HEK293 (cell line): Measurements from ENCODE around the gene DUS3L.

ENCODE experiments used
- CTCF ChIA-PET: fragments of 350-600 bp; formaldehyde crosslinking; extraction: SDS; loops from one replicate; lab custom pipeline; 2021; ENCODE audit warnings: antibody characterized with exemption; lab: Yijun Ruan, JAX
- POLR2A ChIA-PET: fragments of 300-600 bp; formaldehyde crosslinking; extraction: SDS; loops from one replicate; lab custom pipeline; 2020; ENCODE audit warnings: antibody characterized with exemption, inconsistent platforms; lab: Yijun Ruan, JAX
- H3K27ac ChIP-seq: fragments of 200-500 bp; sonication (Bioruptor generic); 2 replicates; pipeline ENCODE4 v1.5.1; 2014; ENCODE audit warnings: low read depth, low read length, control low read depth, inconsistent platforms; ENCODE audit errors: extremely low read depth
- H3K36me3 ChIP-seq, 2 experiments: fragments of 200-500 bp in 1 of 2; sonication (Bioruptor generic) in 1 of 2; 1 replicate in 1 of 2; 2 replicates in 1 of 2; pipeline ENCODE4 v1.5.1; 2014 to 2017; ENCODE audit warnings: inconsistent platforms in 2 of 2, low read length in 2 of 2; ENCODE audit not compliant: control insufficient read depth in 2 of 2, insufficient read depth in 1 of 2
- H3K4me1 ChIP-seq: fragments of 200-500 bp; sonication (Bioruptor generic); 2 replicates; pipeline ENCODE4 v1.5.1; 2014; ENCODE audit warnings: mild to moderate bottlenecking, low read length, inconsistent platforms; ENCODE audit not compliant: control insufficient read depth, insufficient read depth
- H3K4me3 ChIP-seq: 2 replicates; pipeline ENCODE4 v1.5.1; 2011; ENCODE audit warnings: low read depth, mild to moderate bottlenecking, control low read depth, low read length, moderate library complexity
- H3K9me3 ChIP-seq: fragments of 200-500 bp; sonication (Bioruptor generic); 2 replicates; pipeline ENCODE4 v1.5.1; 2014; ENCODE audit warnings: low read depth, low read length, inconsistent platforms; ENCODE audit not compliant: control insufficient read depth, insufficient read depth
- BCL11B ChIP-seq: fragments of 450-650 bp; formaldehyde crosslinking; IDR thresholded peaks from 2 replicates; pipeline ENCODE4 v1.5.1; 2016; ENCODE audit warnings: low read depth, missing biosample characterization, missing genetic modification characterization
- GLIS1 ChIP-seq: fragments of 450-650 bp; formaldehyde crosslinking; IDR thresholded peaks from 2 replicates; pipeline ENCODE4 v1.5.1; 2016; ENCODE audit warnings: missing biosample characterization, missing genetic modification characterization
- HOXA7 ChIP-seq: sonication (generic); formaldehyde crosslinking; IDR thresholded peaks from 2 replicates; pipeline ENCODE4 v1.8.1; 2022; ENCODE audit warnings: missing genetic modification reagents, borderline replicate concordance
- OVOL3 ChIP-seq: fragments of 450-650 bp; formaldehyde crosslinking; IDR thresholded peaks from 2 replicates; pipeline ENCODE4 v1.5.1; 2016; ENCODE audit warnings: missing biosample characterization, missing genetic modification characterization
- SALL2 ChIP-seq: fragments of 450-650 bp; formaldehyde crosslinking; IDR thresholded peaks from 2 replicates; pipeline ENCODE4 v1.5.0; 2017; ENCODE audit warnings: missing biosample characterization, mild to moderate bottlenecking, missing genetic modification characterization, borderline replicate concordance
- SCRT2 ChIP-seq: fragments of 450-650 bp; formaldehyde crosslinking; IDR thresholded peaks from 2 replicates; pipeline ENCODE4 v1.5.1; 2016; ENCODE audit warnings: missing biosample characterization, missing genetic modification characterization
- SP7 ChIP-seq: fragments of 450-650 bp; formaldehyde crosslinking; IDR thresholded peaks from 2 replicates; pipeline ENCODE4 v1.5.1; 2016; ENCODE audit warnings: missing biosample characterization, missing genetic modification characterization
- ZEB2 ChIP-seq: fragments of 450-650 bp; formaldehyde crosslinking; IDR thresholded peaks from 2 replicates; pipeline ENCODE4 v1.5.1; 2016; ENCODE audit warnings: missing biosample characterization, missing genetic modification characterization
- ZFP3 ChIP-seq: fragments of 450-650 bp; formaldehyde crosslinking; IDR thresholded peaks from 2 replicates; pipeline ENCODE4 v1.5.1; 2016; ENCODE audit warnings: low read depth, missing biosample characterization, missing genetic modification characterization
- ZNF19 ChIP-seq: fragments of 450-650 bp; formaldehyde crosslinking; IDR thresholded peaks from 2 replicates; pipeline ENCODE4; 2016; ENCODE audit warnings: missing biosample characterization, missing genetic modification characterization, low read depth
- ZNF214 ChIP-seq: fragments of 450-650 bp; formaldehyde crosslinking; IDR thresholded peaks from 2 replicates; pipeline ENCODE4 v1.5.1; 2017; ENCODE audit warnings: missing biosample characterization, mild to moderate bottlenecking, missing genetic modification characterization, borderline replicate concordance
- ZNF280D ChIP-seq: fragments of 450-650 bp; formaldehyde crosslinking; IDR thresholded peaks from 2 replicates; pipeline ENCODE4 v1.5.1; 2016; ENCODE audit warnings: missing biosample characterization, missing genetic modification characterization
- ZNF433 ChIP-seq: fragments of 450-650 bp; formaldehyde crosslinking; IDR thresholded peaks from 2 replicates; pipeline ENCODE4 v1.5.1; 2016; ENCODE audit warnings: missing biosample characterization, missing genetic modification characterization, low read depth
- ZNF514 ChIP-seq: fragments of 450-650 bp; formaldehyde crosslinking; IDR thresholded peaks from 2 replicates; pipeline ENCODE4 v1.5.1; 2016; ENCODE audit warnings: missing biosample characterization, missing genetic modification characterization
- ZNF544 ChIP-seq: fragments of 450-650 bp; formaldehyde crosslinking; IDR thresholded peaks from 2 replicates; pipeline ENCODE4 v1.5.0; 2017; ENCODE audit warnings: missing biosample characterization, missing genetic modification characterization
- ZNF596 ChIP-seq: fragments of 450-650 bp; IDR thresholded peaks from 2 replicates; pipeline ENCODE4 v1.5.0; 2018; ENCODE audit warnings: missing biosample characterization, mild to moderate bottlenecking, missing genetic modification characterization, moderate library complexity
- ZNF792 ChIP-seq: fragments of 450-650 bp; formaldehyde crosslinking; IDR thresholded peaks from 2 replicates; pipeline ENCODE4 v1.5.1; 2016; ENCODE audit warnings: missing biosample characterization, missing genetic modification characterization
- TF ChIP-seq, protein P1 (sequence below): fragments of 450-650 bp; formaldehyde crosslinking; IDR thresholded peaks from 2 replicates; pipeline ENCODE4 v1.5.1; 2016; ENCODE audit warnings: missing biosample characterization, missing genetic modification characterization

DUS3L gene

GRCh38 chr19:5775668-5776309 is 15.2 kb downstream of the DUS3L start:
- CTCF ChIA-PET, result interaction anchor here (0.6 to 2.6 kb wide), 6 partner anchors 17 to 247 kb away, joined by 3 to 25 read pairs (median 7); partner anchors contain the start of genes NDUFA11 and NRTN
- no peak overlapping the region for H3K27ac ChIP-seq
- H3K4me3 ChIP-seq, result no peak overlapping the region
- H3K9me3 ChIP-seq, result no peaks in the 10 kb centered on the region
- POLR2A ChIA-PET, result interaction anchor here (0.5 kb wide), 1 partner anchor 988 kb away, joined by 7 read pairs; no protein-coding TSS in a partner anchor
- TF ChIP-seq HOXA7 (CRISPR knock-in tag) (no peak), BCL11B (tag by site-specific recombination) (0 out of 2 replicates have a peak, but pooled peaks have one; percentile 20), ZNF792 (peak; percentile 66; the same call in 1 of the 2 replicates), ZNF544 (tag by site-specific recombination) (no peak), GLIS1 (tag by site-specific recombination) (peak; percentile 76)
- no peaks in the 10 kb centered on the region for H3K36me3 ChIP-seq
- no peaks in the 10 kb centered on the region for H3K4me1 ChIP-seq

- CTCF ChIA-PET, result interaction anchor here (0.6 to 2.6 kb wide), 8 partner anchors 16 to 247 kb away, joined by 3 to 25 read pairs (median 7); partner anchors contain the start of genes DUS3L, NDUFA11 and NRTN
- no peaks in the 10 kb centered on the region for H3K4me1 ChIP-seq
- no peak overlapping the region for H3K27ac ChIP-seq
- no peak for TF ChIP-seq ZNF280D (tag by site-specific recombination)
- no peak for TF ChIP-seq ZNF433 (tag by site-specific recombination)
- no peak for TF ChIP-seq SALL2
- no peak for TF ChIP-seq SP7 (tag by site-specific recombination)
- TF ChIP-seq ZNF596 (tag by site-specific recombination), result no peak
- no peak for TF ChIP-seq ZEB2 (tag by site-specific recombination)
- no peak for TF ChIP-seq OVOL3 (tag by site-specific recombination)
- TF ChIP-seq ZNF19 (tag by site-specific recombination), result no peak
- TF ChIP-seq ZNF214, result no peak
- no peak for TF ChIP-seq SCRT2 (tag by site-specific recombination)
- TF ChIP-seq, protein P1, sequence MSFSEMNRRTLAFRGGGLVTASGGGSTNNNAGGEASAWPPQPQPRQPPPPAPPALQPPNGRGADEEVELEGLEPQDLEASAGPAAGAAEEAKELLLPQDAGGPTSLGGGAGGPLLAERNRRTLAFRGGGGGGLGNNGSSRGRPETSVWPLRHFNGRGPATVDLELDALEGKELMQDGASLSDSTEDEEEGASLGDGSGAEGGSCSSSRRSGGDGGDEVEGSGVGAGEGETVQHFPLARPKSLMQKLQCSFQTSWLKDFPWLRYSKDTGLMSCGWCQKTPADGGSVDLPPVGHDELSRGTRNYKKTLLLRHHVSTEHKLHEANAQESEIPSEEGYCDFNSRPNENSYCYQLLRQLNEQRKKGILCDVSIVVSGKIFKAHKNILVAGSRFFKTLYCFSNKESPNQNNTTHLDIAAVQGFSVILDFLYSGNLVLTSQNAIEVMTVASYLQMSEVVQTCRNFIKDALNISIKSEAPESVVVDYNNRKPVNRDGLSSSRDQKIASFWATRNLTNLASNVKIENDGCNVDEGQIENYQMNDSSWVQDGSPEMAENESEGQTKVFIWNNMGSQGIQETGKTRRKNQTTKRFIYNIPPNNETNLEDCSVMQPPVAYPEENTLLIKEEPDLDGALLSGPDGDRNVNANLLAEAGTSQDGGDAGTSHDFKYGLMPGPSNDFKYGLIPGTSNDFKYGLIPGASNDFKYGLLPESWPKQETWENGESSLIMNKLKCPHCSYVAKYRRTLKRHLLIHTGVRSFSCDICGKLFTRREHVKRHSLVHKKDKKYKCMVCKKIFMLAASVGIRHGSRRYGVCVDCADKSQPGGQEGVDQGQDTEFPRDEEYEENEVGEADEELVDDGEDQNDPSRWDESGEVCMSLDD (tag by site-specific recombination), result no peak
- no peak for TF ChIP-seq ZNF514 (tag by site-specific recombination)
- TF ChIP-seq ZFP3, result no peak
- H3K9me3 ChIP-seq, result no peaks in the 10 kb centered on the region
- H3K36me3 ChIP-seq, result no peaks in the 10 kb centered on the region
- H3K4me3 ChIP-seq, result no peak overlapping the region
- POLR2A ChIA-PET, result no interaction called here
These were observed 16.0 kb downstream of the DUS3L start for GRCh38 chr19:5774921-5775320.
